ENCODE measurements around the gene CNTD1. TPM values are rescaled to one million over a fixed set of nuclear protein-coding genes. Genes with fewer than 3 reads are reported as not detected.
"Not testable (repeated sequence)": the region's sequence is repeated elsewhere in the genome, so short reads cannot be mapped to it uniquely, and the experiment has no call there.

The CNTD1 gene
- total and polyA plus RNA-seq, 4 donors, result 0.61 to 1.6 (median 0.78) TPM

DNA sequence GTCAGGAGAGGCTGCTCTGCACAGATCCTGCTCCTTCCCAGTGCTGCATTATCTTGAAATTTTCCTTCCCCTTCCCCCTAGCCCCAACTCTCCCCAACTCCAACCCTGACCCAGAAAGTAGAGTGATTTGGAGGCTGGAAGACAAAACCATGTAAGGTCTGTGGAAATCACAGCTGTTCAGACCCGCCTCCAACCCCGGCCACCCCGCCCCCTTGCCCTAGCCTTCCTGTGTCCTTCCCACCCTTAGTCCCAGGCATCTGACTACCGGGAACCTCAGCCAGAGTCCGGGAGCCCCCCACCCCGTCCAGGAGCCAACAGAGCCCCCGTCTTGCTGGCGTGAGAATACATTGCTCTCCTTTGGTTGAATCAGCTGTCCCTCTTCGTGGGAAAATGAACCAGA is 52.3 kb downstream of the CNTD1 start, which contains the start of gene AOC3:
Gene AOC3, plus strand, starts transcription at position 246 of the 400 bp plus-strand sequence. Its CDS starts 145 bp downstream, at position 391.
- no peaks in the 10 kb centered on the region for H3K9me3 ChIP-seq (ENCODE audit: control insufficient read depth in 4 of 4, insufficient read depth in 3 of 4, low read length in 3 of 4)
- H3K4me3 ChIP-seq, result peak within 1 kb of the TSS; percentile 27
- peak within 1 kb of the TSS in 1 of 2 donors; percentile 21 for H3K27ac ChIP-seq (ENCODE audit: low read depth in 1 of 2, low read length in 1 of 2)
- ATAC-seq (ENCODE audit: insufficient read depth, low FRiP score), result no peak
- H3K27me3 ChIP-seq (ENCODE audit: control insufficient read depth in 3 of 3, insufficient read depth in 3 of 3, low read length in 2 of 3), result no peaks in the 10 kb centered on the region
- 54 to 69% methylated on average over 9 of the region's 9 CpGs for WGBS, 2 donors
- H3K4me1 ChIP-seq (ENCODE audit: control insufficient read depth in 5 of 5, insufficient read depth in 5 of 5, low read length in 5 of 5), result peaks cover 5 to 59% (median 17%) of the 10 kb centered on the region in 5 donors
- peak; percentile 76 to 84 (median 80) for DNase-seq
- peak within 1 kb of the TSS in 1 of 2 donors; percentile 47 for H3K9ac ChIP-seq (ENCODE audit: insufficient read depth in 1 of 2, low read length in 2 of 2)
- TF ChIP-seq, protein P1, sequence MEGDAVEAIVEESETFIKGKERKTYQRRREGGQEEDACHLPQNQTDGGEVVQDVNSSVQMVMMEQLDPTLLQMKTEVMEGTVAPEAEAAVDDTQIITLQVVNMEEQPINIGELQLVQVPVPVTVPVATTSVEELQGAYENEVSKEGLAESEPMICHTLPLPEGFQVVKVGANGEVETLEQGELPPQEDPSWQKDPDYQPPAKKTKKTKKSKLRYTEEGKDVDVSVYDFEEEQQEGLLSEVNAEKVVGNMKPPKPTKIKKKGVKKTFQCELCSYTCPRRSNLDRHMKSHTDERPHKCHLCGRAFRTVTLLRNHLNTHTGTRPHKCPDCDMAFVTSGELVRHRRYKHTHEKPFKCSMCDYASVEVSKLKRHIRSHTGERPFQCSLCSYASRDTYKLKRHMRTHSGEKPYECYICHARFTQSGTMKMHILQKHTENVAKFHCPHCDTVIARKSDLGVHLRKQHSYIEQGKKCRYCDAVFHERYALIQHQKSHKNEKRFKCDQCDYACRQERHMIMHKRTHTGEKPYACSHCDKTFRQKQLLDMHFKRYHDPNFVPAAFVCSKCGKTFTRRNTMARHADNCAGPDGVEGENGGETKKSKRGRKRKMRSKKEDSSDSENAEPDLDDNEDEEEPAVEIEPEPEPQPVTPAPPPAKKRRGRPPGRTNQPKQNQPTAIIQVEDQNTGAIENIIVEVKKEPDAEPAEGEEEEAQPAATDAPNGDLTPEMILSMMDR (IDR thresholded peaks at IDR 0.05; ENCODE audit: control extremely low read depth, extremely low read depth), result no peak
- H3K36me3 ChIP-seq (ENCODE audit: control insufficient read depth in 4 of 4, insufficient read depth in 4 of 4, low read length in 4 of 4), result peaks cover 0 to 9% (median under 1%) of the 10 kb centered on the region in 4 donors

DNA sequence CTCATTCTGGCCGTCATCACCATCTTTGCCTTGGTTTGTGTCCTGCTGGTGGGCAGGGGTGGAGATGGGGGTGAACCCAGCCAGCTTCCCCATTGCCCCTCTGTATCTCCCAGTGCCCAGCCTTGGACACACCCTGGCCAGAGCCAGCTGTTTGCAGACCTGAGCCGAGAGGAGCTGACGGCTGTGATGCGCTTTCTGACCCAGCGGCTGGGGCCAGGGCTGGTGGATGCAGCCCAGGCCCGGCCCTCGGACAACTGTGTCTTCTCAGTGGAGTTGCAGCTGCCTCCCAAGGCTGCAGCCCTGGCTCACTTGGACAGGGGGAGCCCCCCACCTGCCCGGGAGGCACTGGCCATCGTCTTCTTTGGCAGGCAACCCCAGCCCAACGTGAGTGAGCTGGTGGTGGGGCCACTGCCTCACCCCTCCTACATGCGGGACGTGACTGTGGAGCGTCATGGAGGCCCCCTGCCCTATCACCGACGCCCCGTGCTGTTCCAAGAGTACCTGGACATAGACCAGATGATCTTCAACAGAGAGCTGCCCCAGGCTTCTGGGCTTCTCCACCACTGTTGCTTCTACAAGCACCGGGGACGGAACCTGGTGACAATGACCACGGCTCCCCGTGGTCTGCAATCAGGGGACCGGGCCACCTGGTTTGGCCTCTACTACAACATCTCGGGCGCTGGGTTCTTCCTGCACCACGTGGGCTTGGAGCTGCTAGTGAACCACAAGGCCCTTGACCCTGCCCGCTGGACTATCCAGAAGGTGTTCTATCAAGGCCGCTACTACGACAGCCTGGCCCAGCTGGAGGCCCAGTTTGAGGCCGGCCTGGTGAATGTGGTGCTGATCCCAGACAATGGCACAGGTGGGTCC is 52.9 kb downstream of the CNTD1 start:
- not testable (repeated sequence) for ATAC-seq (ENCODE audit: insufficient read depth, low FRiP score); DNase-seq; H3K27me3 ChIP-seq (ENCODE audit: control insufficient read depth in 3 of 3, insufficient read depth in 3 of 3, low read length in 2 of 3); H3K9me3 ChIP-seq (ENCODE audit: control insufficient read depth in 4 of 4, insufficient read depth in 3 of 4, low read length in 3 of 4)
- Histone ChIP-seq H3K36me3 (ENCODE audit: control insufficient read depth in 4 of 4, insufficient read depth in 4 of 4, low read length in 4 of 4) (peaks cover 0 to 10% (median 0%) of the 10 kb centered on the region in 4 donors), H3K9ac (ENCODE audit: insufficient read depth in 1 of 2, low read length in 2 of 2) (peak overlapping the region in 1 of 2 donors; percentile 47), H3K27ac (ENCODE audit: low read depth in 1 of 2, low read length in 1 of 2) (peak overlapping the region in 1 of 2 donors; percentile 21), H3K4me3 (peak overlapping the region; percentile 27), H3K4me1 (ENCODE audit: control insufficient read depth in 5 of 5, insufficient read depth in 5 of 5, low read length in 5 of 5) (peaks cover 5 to 63% (median 18%) of the 10 kb centered on the region in 5 donors)
- 78 to 93% methylated on average over 25 of the region's 28 CpGs for WGBS, 2 donors

DNA sequence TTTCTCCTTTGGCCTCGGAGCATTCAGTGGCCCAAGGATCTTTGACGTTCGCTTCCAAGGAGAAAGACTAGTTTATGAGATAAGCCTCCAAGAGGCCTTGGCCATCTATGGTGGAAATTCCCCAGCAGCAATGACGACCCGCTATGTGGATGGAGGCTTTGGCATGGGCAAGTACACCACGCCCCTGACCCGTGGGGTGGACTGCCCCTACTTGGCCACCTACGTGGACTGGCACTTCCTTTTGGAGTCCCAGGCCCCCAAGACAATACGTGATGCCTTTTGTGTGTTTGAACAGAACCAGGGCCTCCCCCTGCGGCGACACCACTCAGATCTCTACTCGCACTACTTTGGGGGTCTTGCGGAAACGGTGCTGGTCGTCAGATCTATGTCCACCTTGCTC is 53.7 kb downstream of the CNTD1 start:
- Histone ChIP-seq H3K36me3 (ENCODE audit: control insufficient read depth in 4 of 4, insufficient read depth in 4 of 4, low read length in 4 of 4) (peaks cover 0 to 13% (median 1%) of the 10 kb centered on the region in 4 donors), H3K9me3 (ENCODE audit: control insufficient read depth in 4 of 4, insufficient read depth in 3 of 4, low read length in 3 of 4) (no peaks in the 10 kb centered on the region), H3K27me3 (ENCODE audit: control insufficient read depth in 3 of 3, insufficient read depth in 3 of 3, low read length in 2 of 3) (no peaks in the 10 kb centered on the region), H3K27ac (ENCODE audit: low read depth in 1 of 2, low read length in 1 of 2) (peak overlapping the region in 1 of 2 donors; percentile 29), H3K4me3 (peak overlapping the region; percentile 23), H3K9ac (ENCODE audit: insufficient read depth in 1 of 2, low read length in 2 of 2) (peak overlapping the region in 1 of 2 donors; percentile 90), H3K4me1 (ENCODE audit: control insufficient read depth in 5 of 5, insufficient read depth in 5 of 5, low read length in 5 of 5) (peaks cover 5 to 71% (median 18%) of the 10 kb centered on the region in 5 donors)
- TF ChIP-seq, protein P1 (IDR thresholded peaks at IDR 0.05; ENCODE audit: control extremely low read depth, extremely low read depth), result no peak
- DNase-seq (no peak), ATAC-seq (ENCODE audit: insufficient read depth, low FRiP score) (no peak)
- WGBS, 2 donors, result 82 to 90% methylated on average over 15 of the region's 15 CpGs

DNA sequence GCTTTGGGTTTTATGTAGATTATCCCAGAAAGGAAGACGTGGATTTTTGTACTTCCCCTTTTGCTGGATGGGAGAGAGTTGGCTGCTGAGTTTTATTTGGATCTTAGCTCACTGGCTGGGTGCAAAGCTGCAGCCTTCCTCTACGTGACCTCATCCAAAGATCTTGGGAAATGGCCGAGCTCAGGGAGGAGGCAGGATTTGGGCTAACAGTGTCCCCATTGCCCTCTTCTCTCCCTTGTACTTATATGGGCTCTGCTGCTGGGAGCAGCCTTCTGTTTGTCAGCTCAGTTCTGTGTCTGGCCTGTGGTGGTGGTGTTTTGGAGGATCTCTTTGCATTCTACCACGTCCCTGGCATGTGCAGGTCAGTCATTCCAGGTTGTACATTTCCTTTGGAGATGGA is 54.3 kb downstream of the CNTD1 start:
- Histone ChIP-seq H3K27ac (ENCODE audit: low read depth in 1 of 2, low read length in 1 of 2) (peak overlapping the region in 1 of 2 donors; percentile 55), H3K9me3 (ENCODE audit: control insufficient read depth in 4 of 4, insufficient read depth in 3 of 4, low read length in 3 of 4) (no peaks in the 10 kb centered on the region), H3K4me1 (ENCODE audit: control insufficient read depth in 5 of 5, insufficient read depth in 5 of 5, low read length in 5 of 5) (peaks cover 5 to 75% (median 18%) of the 10 kb centered on the region in 5 donors), H3K36me3 (ENCODE audit: control insufficient read depth in 4 of 4, insufficient read depth in 4 of 4, low read length in 4 of 4) (peaks cover 0 to 13% (median 1%) of the 10 kb centered on the region in 4 donors), H3K9ac (ENCODE audit: insufficient read depth in 1 of 2, low read length in 2 of 2) (peak overlapping the region in 1 of 2 donors; percentile 90), H3K27me3 (ENCODE audit: control insufficient read depth in 3 of 3, insufficient read depth in 3 of 3, low read length in 2 of 3) (no peaks in the 10 kb centered on the region), H3K4me3 (peak overlapping the region; percentile 24)
- ATAC-seq (ENCODE audit: insufficient read depth, low FRiP score) (no peak), DNase-seq (peak; percentile 29 to 79 (median 73))
- TF ChIP-seq, protein P1 (IDR thresholded peaks at IDR 0.05; ENCODE audit: control extremely low read depth, extremely low read depth), result no peak
- WGBS, 2 donors, result 59 to 62% methylated on average over 4 of the region's 4 CpGs
